ENCODE data around the gene DNAJB12.

The DNAJB12 gene

DNA sequence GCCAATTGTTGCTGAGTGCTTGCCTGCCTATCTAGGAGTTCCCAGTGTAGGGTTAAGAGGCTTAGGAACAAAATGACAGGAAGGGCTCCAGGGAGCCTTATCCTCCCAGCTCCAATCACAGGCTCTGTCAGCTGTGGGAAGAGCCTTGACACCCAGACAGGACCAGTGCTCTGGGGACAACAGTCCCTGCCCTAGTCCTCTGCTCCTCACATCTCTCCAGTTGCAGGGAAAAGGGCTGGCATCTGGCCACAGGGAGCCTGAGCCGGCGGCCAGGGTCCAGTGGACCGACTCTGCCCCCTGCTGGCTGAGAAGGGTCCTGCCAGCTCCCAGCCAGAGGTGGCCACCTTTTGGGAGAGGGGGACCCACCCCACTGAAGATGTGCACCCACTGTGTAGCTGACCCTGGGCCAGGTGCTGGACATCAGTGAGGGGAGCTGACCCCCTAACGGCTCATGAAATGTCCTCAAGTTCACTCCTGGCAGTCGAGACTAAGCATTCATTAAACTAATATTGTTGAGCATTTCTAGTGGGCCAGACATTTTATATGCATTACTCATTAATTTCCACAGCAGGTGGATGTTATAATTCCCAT, 17.6 kb downstream of the DNAJB12 start:
- Histone ChIP-seq H3K27me3 (no peaks in the 10 kb centered on the region), H3K4me3 (no peak overlapping the region), H3K36me3 (peaks cover 39 to 47% (median 39%) of the 10 kb centered on the region in 3 donors), H3K9me3 (no peaks in the 10 kb centered on the region), H3K27ac (peak overlapping the region; percentile 83 to 94), H3K4me1 (peaks cover 11 to 65% (median 53%) of the 10 kb centered on the region in 4 donors)
- peak; percentile 84 to 90 for DNase-seq
- intact Hi-C loops (cut with DNase I; ENCODE audit: low total_unique reads) = loop anchor here (2.0 to 5.0 kb wide), 2 partner anchors 292 to 380 kb away; no protein-coding TSS in a partner anchor
- TF ChIP-seq, protein P1, sequence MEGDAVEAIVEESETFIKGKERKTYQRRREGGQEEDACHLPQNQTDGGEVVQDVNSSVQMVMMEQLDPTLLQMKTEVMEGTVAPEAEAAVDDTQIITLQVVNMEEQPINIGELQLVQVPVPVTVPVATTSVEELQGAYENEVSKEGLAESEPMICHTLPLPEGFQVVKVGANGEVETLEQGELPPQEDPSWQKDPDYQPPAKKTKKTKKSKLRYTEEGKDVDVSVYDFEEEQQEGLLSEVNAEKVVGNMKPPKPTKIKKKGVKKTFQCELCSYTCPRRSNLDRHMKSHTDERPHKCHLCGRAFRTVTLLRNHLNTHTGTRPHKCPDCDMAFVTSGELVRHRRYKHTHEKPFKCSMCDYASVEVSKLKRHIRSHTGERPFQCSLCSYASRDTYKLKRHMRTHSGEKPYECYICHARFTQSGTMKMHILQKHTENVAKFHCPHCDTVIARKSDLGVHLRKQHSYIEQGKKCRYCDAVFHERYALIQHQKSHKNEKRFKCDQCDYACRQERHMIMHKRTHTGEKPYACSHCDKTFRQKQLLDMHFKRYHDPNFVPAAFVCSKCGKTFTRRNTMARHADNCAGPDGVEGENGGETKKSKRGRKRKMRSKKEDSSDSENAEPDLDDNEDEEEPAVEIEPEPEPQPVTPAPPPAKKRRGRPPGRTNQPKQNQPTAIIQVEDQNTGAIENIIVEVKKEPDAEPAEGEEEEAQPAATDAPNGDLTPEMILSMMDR (IDR thresholded peaks at IDR 0.05) = peak; percentile 93 to 97

DNA sequence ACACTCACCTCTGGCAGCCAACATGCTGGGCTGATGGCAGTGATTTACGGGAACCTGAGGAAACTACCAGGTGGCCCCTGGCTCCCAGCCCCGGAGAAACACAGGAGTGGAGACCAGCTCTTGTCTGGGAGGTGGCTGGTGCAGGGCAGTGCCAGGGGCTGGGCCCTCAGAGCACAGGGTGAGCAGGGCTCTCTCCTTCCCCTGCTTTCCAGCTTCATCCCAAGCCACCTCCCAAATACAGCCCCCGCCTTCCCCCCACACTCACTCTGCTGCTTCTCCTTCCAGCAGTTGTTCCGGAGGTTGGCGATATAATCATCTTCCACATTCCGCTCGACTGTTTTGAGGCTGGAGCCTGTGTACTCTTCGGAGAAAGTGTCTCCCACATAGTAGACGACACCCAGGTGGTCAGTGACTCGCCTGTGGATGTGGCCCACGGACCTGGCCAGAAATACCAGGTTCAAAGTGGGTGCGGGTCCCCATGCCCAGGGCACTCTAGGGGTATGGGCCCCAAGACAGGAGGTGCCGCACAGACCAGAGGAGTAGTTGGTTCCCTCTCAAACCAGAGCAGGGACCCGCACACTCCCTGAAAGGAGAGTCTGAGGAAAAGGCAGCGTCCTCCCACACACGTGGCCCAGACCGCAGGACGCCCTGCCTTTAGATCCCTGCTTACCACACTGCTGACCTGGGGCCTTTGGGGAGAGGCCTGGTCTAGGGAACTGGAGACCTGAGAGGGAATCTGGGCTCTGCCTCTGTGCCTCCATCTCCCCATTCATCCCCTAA, 18.3 kb downstream of the DNAJB12 start:
- no peak for DNase-seq
- Histone ChIP-seq H3K4me1 (peaks cover 11 to 72% (median 60%) of the 10 kb centered on the region in 4 donors), H3K9me3 (no peaks in the 10 kb centered on the region), H3K4me3 (no peak overlapping the region), H3K27me3 (no peaks in the 10 kb centered on the region), H3K27ac (peak overlapping the region; percentile 83 to 94), H3K36me3 (peaks cover 35 to 40% (median 38%) of the 10 kb centered on the region in 3 donors)
- intact Hi-C loops (cut with DNase I; ENCODE audit: low total_unique reads) = loop anchor here (2.0 to 5.0 kb wide), 2 partner anchors 292 to 379 kb away; no protein-coding TSS in a partner anchor
- TF ChIP-seq, protein P1 (IDR thresholded peaks at IDR 0.05) = no peak

DNA sequence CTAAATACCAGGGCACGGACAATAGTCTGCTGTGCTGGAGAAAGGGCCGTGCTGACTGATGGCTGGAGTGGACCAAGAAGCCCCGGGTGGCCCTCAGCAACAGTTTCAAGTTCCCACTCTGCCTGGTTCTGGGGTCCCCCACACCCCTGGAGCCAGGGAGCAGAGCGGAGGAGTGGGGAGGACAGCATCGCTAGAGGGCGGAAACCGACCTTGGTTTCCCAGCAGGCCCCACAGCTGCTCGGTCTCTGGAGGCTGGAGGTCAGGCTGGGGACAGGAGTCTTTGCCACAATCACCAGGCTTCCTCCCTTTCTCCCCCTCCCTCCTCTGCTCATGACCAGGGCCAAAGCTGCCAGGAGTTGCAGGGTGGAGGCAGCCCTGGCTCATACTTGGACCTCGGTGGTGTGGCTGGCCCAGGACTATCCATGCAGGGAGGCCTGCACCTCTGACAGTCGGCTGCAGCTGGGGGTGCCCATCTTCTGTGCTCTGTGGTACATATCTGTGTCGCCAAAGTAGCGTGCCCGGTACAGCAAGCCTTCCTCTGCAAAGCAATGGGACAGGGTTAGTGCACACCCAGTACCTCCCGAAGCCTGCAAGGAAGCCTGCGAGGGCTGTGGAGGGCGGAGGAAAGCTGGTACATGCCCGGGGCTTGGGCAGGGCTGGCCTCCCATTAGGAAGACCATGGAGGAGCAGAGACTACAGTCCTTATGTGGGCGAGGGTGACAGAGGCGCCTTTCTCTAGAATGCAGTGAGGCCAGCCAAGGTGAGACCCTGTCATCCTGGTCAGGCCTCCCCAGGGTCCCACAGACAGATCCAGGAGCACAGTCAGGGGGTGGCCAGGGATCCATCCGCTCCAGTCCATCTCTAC, 19.1 kb downstream of the DNAJB12 start:
- intact Hi-C loops (cut with DNase I; ENCODE audit: low total_unique reads) = loop anchor here (2.0 to 5.0 kb wide), 2 partner anchors 291 to 378 kb away; no protein-coding TSS in a partner anchor
- Histone ChIP-seq H3K36me3 (peaks cover 26 to 32% (median 30%) of the 10 kb centered on the region in 3 donors), H3K27ac (peak overlapping the region; percentile 83 to 94), H3K4me3 (peak overlapping the region in 1 of 2 donors; percentile 5), H3K9me3 (no peaks in the 10 kb centered on the region), H3K27me3 (no peaks in the 10 kb centered on the region), H3K4me1 (peaks cover 11 to 74% (median 67%) of the 10 kb centered on the region in 4 donors)
- TF ChIP-seq, protein P1 (IDR thresholded peaks at IDR 0.05) = peak; percentile 7 to 34
- DNase-seq = peak; percentile 81 to 95

DNA sequence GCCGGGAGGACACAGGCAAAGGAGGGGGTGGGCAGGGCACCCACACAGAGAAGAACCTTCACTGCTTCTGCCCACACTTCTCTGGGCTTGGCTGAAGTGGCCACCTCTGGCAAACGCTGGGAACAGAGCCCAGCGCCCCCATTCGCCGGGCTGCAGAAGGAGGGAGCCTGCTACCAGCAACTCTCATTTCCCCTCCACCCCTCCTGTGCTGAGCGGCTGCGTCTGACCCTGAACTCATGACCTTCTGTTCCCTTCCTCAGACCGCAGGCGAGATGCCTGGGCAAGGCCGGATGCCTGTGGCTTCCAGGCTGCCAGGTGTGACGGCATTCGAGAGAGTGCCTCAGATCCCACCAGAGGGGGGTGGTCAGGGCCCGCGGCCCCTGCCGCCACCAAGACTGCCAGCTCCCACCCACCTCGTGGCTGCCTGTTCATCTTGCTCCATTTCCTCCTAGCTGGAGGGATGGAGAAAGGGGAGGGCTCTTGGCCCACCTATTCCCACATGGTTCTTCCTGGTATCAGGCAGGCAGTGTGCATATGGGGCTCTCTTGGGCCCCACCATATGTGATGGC, 19.8 kb downstream of the DNAJB12 start:
- DNase-seq = peak; percentile 88 to 98
- TF ChIP-seq, protein P1 (IDR thresholded peaks at IDR 0.05) = peak in 1 of 2 experiments; percentile 5
- no peaks in the 10 kb centered on the region for H3K27me3 ChIP-seq
- no peaks in the 10 kb centered on the region for H3K9me3 ChIP-seq
- peaks cover 11 to 73% (median 67%) of the 10 kb centered on the region in 4 donors for H3K4me1 ChIP-seq
- H3K36me3 ChIP-seq = peaks cover 21 to 30% (median 25%) of the 10 kb centered on the region in 3 donors
- peak overlapping the region; percentile 83 to 94 for H3K27ac ChIP-seq
- peak overlapping the region in 1 of 2 donors; percentile 11 for H3K4me3 ChIP-seq
- intact Hi-C loops (cut with DNase I; ENCODE audit: low total_unique reads) = loop anchor here (5.0 kb wide), 1 partner anchor 378 kb away; no protein-coding TSS in a partner anchor

All from tibial artery (tissue), 4 donors.